Left ventricle myocardium inferior (tissue), 1 donor: ENCODE results near the gene ITGA6. TPM values are rescaled to one million over a fixed set of nuclear protein-coding genes. Genes with fewer than 3 reads are reported as not detected.

Source experiments
- DNase-seq: peaks from one replicate; pipeline ENCODE4 v3.0.0-alpha.2; 2020
- H3K27ac ChIP-seq: fragments of 200-600 bp; replicated peaks from 2 replicates; pipeline ENCODE4 v1.8.0; 2021
- H3K27me3 ChIP-seq: fragments of 200-600 bp; 2 replicates; pipeline ENCODE4 v1.8.0; 2021; ENCODE audit warnings: low read depth
- H3K36me3 ChIP-seq: fragments of 200-600 bp; 2 replicates; pipeline ENCODE4 v1.8.0; 2021
- H3K4me1 ChIP-seq: fragments of 200-600 bp; 2 replicates; pipeline ENCODE4 v1.8.0; 2021
- H3K4me3 ChIP-seq: fragments of 200-600 bp; 2 replicates; pipeline ENCODE4 v1.8.0; 2021; ENCODE audit warnings: mild to moderate bottlenecking, moderate library complexity
- H3K9me3 ChIP-seq: fragments of 200-600 bp; replicated peaks from 2 replicates; pipeline ENCODE4 v1.8.0; 2021
- CTCF ChIP-seq: fragments of 200-600 bp; IDR thresholded peaks from 2 replicates; pipeline ENCODE4 v1.8.0; 2021; ENCODE audit warnings: antibody characterized with exemption, mild to moderate bottlenecking, borderline replicate concordance
- intact Hi-C: fragments of 100-400 bp; cut with micrococcal nuclease; formaldehyde crosslinking; loops from one replicate; pipeline ENCODE4 v1.11.0; 2022
- total RNA-seq: library from RNA; stranded (reverse); fragmentation: NEBNext Ultra II Directional; extraction: Animal tissue kit (Norgen Biotek cat#: 25700); gene quantifications from one replicate; pipeline ENCODE4 v1.2.1, GENCODE V29; 2021
- donor health status: DM: no; HTN: yes; CAD: no; lungs with severe emphysema.

Gene ITGA6
- total RNA-seq, 1 donor from 2014 or later: 42.0 TPM

DNA sequence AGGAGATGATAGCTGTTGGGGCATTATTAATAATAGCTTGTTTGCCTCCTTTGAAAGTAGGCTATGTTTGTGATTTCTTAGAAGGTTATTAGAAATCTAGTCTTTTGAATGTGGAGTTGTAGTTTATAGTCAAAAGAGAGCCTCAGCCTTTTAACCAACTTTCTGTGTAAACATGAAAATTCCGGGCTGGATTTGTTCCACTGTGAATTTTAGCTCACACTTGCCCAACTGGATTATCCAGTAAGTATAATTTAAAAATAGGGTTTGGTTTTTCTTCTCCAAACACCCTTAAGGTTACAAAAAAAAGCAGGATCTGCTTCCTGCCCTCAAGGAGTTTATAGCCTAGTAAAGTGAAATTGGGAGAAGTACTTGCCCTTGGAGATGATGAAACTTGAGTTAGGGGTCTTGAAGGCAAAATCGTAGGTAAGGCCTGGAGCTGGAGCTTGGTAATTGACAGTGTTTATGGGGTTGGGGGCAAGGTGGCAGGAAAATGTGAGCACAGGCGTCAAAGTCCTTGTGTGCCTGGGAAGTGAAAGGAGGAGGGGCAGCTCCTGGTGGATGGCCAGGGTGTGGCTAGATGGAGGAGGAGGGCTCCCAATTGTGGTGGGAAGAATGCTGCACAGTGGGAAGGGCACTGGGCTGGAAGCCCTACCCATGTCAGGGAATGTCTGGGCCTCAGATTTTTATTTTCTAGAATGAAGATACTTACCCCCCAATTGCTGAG lies 21.3 kb downstream of the ITGA6 start:
- Histone ChIP-seq H3K27ac (no peak overlapping the region), H3K27me3 (no peaks in the 10 kb centered on the region), H3K4me3 (no peak overlapping the region), H3K4me1 (peaks cover 77% of the 10 kb centered on the region), H3K36me3 (no peaks in the 10 kb centered on the region), H3K9me3 (no peaks in the 10 kb centered on the region)
- DNase-seq: no peak
- intact Hi-C loops: no loop called here
- no peak for TF ChIP-seq CTCF

GRCh38 chr2:172449911-172450550 lies 22.6 kb downstream of the ITGA6 start:
- intact Hi-C loops: no loop called here
- no peak for DNase-seq
- H3K4me1 ChIP-seq: peaks cover 86% of the 10 kb centered on the region
- no peak for TF ChIP-seq CTCF
- H3K27me3 ChIP-seq: no peaks in the 10 kb centered on the region
- no peaks in the 10 kb centered on the region for H3K9me3 ChIP-seq
- no peaks in the 10 kb centered on the region for H3K36me3 ChIP-seq
- no peak overlapping the region for H3K27ac ChIP-seq
- no peak overlapping the region for H3K4me3 ChIP-seq

GRCh38 chr2:172451923-172452322 lies 24.5 kb downstream of the ITGA6 start:
- no peak for DNase-seq
- Histone ChIP-seq H3K36me3 (no peaks in the 10 kb centered on the region), H3K4me1 (peaks cover 85% of the 10 kb centered on the region), H3K9me3 (no peaks in the 10 kb centered on the region), H3K27ac (no peak overlapping the region), H3K4me3 (no peak overlapping the region), H3K27me3 (no peaks in the 10 kb centered on the region)
- no peak for TF ChIP-seq CTCF
- intact Hi-C loops: no loop called here

DNA sequence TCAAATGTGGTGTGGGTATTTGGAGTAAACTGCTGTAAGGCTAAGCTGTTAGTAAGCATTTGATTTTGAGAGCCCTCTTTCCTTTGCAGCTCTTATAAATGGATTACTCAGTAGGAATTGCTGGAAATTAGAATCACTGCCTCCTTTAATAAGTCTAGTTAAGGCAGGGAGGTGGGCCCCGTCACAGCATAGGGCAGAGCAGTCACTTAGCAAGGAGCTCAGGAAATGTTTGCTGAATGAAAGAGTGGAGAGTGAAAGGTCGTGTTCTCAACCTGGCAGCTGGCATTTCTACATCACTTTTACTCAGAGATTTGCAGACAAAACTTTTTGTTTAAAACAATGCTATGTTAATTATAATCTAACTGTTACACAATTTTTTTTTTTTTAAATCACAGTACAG lies 25.5 kb downstream of the ITGA6 start:
- H3K4me3 ChIP-seq: no peak overlapping the region
- intact Hi-C loops: no loop called here
- H3K27me3 ChIP-seq: no peaks in the 10 kb centered on the region
- peaks cover 81% of the 10 kb centered on the region for H3K4me1 ChIP-seq
- no peak for DNase-seq
- no peaks in the 10 kb centered on the region for H3K9me3 ChIP-seq
- no peak for TF ChIP-seq CTCF
- H3K27ac ChIP-seq: peak overlapping the region; percentile 11
- H3K36me3 ChIP-seq: no peaks in the 10 kb centered on the region

- Histone ChIP-seq H3K36me3 (no peaks in the 10 kb centered on the region), H3K9me3 (no peaks in the 10 kb centered on the region), H3K4me3 (no peak overlapping the region), H3K27me3 (no peaks in the 10 kb centered on the region), H3K27ac (peak overlapping the region; percentile 52), H3K4me1 (peaks cover 78% of the 10 kb centered on the region)
- no peak for DNase-seq
- no peak for TF ChIP-seq CTCF
- intact Hi-C loops: no loop called here
Observed at GRCh38 chr2:172454404-172455120, 27.2 kb downstream of the ITGA6 start.
